ENCODE measurements around the gene MYO3B. TPM values are rescaled to one million over a fixed set of nuclear protein-coding genes. Genes with fewer than 3 reads are reported as not detected.

MYO3B gene
- total RNA-seq, 4 donors from 2014 or later, result 0.48 TPM; not detected in 3

GRCh38 chr2:170218931-170219330, 41.0 kb downstream of the MYO3B start:
- no peak overlapping the region for H3K4me3 ChIP-seq
- no peaks in the 10 kb centered on the region for H3K36me3 ChIP-seq
- TF ChIP-seq POLR2AphosphoS5 (IDR thresholded peaks at IDR 0.05) (no peak), POLR2A (IDR thresholded peaks at IDR 0.05) (no peak), EP300 (IDR thresholded peaks at IDR 0.05; ENCODE audit: low read depth) (no peak), CTCF (IDR thresholded peaks at IDR 0.05) (no peak)
- no peaks in the 10 kb centered on the region for H3K27me3 ChIP-seq
- WGBS, 2 donors (ENCODE audit: low coverage in 1 of 2), result 71% methylated on average over 1 of the region's 1 CpG; no CpG with 5 or more reads in 1 of the 2 donors
- no peak overlapping the region for H3K27ac ChIP-seq
- H3K4me1 ChIP-seq, result no peaks in the 10 kb centered on the region
- no peak for DNase-seq
- intact Hi-C loops (cut with DNase I; ENCODE audit: low total_unique reads), result no loop called here
- no peaks in the 10 kb centered on the region for H3K9me3 ChIP-seq
- in situ Hi-C loops (cut with MboI; ENCODE audit: low pct_ligation_motif_present in 1 of 4, low pct_unique_long_range_greater_than_20kb in 1 of 4, low sequenced_read_pairs in 3 of 4), result no loop called here

GRCh38 chr2:170221317-170222288, 43.7 kb downstream of the MYO3B start:
- no peak for DNase-seq
- no peak overlapping the region for H3K4me3 ChIP-seq
- WGBS, 2 donors (ENCODE audit: low coverage in 1 of 2), result 46 to 51% methylated on average over 6 of the region's 6 CpGs
- H3K36me3 ChIP-seq, result no peaks in the 10 kb centered on the region
- no peak for TF ChIP-seq POLR2A (IDR thresholded peaks at IDR 0.05)
- no peak for TF ChIP-seq EP300 (IDR thresholded peaks at IDR 0.05; ENCODE audit: low read depth)
- TF ChIP-seq POLR2AphosphoS5 (IDR thresholded peaks at IDR 0.05), result no peak
- TF ChIP-seq CTCF (IDR thresholded peaks at IDR 0.05), result no peak
- H3K27me3 ChIP-seq, result no peaks in the 10 kb centered on the region
- no peaks in the 10 kb centered on the region for H3K4me1 ChIP-seq
- H3K27ac ChIP-seq, result no peak overlapping the region
- intact Hi-C loops (cut with DNase I; ENCODE audit: low total_unique reads), result no loop called here
- H3K9me3 ChIP-seq, result no peaks in the 10 kb centered on the region
- in situ Hi-C loops (cut with MboI; ENCODE audit: low pct_ligation_motif_present in 1 of 4, low pct_unique_long_range_greater_than_20kb in 1 of 4, low sequenced_read_pairs in 3 of 4), result no loop called here

GRCh38 chr2:170222298-170222697, 44.4 kb downstream of the MYO3B start:
- Histone ChIP-seq H3K4me3 (no peak overlapping the region), H3K36me3 (no peaks in the 10 kb centered on the region), H3K27me3 (no peaks in the 10 kb centered on the region), H3K27ac (no peak overlapping the region), H3K4me1 (no peaks in the 10 kb centered on the region), H3K9me3 (no peaks in the 10 kb centered on the region)
- no peak for DNase-seq
- intact Hi-C loops (cut with DNase I; ENCODE audit: low total_unique reads), result no loop called here
- 78 to 83% methylated on average over 1 to 5 of the region's 5 CpGs for WGBS, 2 donors (ENCODE audit: low coverage in 1 of 2)
- in situ Hi-C loops (cut with MboI; ENCODE audit: low pct_ligation_motif_present in 1 of 4, low pct_unique_long_range_greater_than_20kb in 1 of 4, low sequenced_read_pairs in 3 of 4), result no loop called here
- TF ChIP-seq POLR2A (IDR thresholded peaks at IDR 0.05) (no peak), POLR2AphosphoS5 (IDR thresholded peaks at IDR 0.05) (no peak), EP300 (IDR thresholded peaks at IDR 0.05; ENCODE audit: low read depth) (no peak), CTCF (IDR thresholded peaks at IDR 0.05) (no peak)

- no peak for DNase-seq
- H3K4me3 ChIP-seq, result no peak overlapping the region
- in situ Hi-C loops (cut with MboI; ENCODE audit: low pct_ligation_motif_present in 1 of 4, low pct_unique_long_range_greater_than_20kb in 1 of 4, low sequenced_read_pairs in 3 of 4), result no loop called here
- no peak overlapping the region for H3K27ac ChIP-seq
- TF ChIP-seq POLR2AphosphoS5 (IDR thresholded peaks at IDR 0.05), result no peak
- TF ChIP-seq EP300 (IDR thresholded peaks at IDR 0.05; ENCODE audit: low read depth), result no peak
- no peak for TF ChIP-seq POLR2A (IDR thresholded peaks at IDR 0.05)
- TF ChIP-seq CTCF (IDR thresholded peaks at IDR 0.05), result no peak
- H3K36me3 ChIP-seq, result no peaks in the 10 kb centered on the region
- no peaks in the 10 kb centered on the region for H3K27me3 ChIP-seq
- WGBS, 2 donors (ENCODE audit: low coverage in 1 of 2), result 56 to 71% methylated on average over 2 of the region's 2 CpGs
- intact Hi-C loops (cut with DNase I; ENCODE audit: low total_unique reads), result no loop called here
- H3K9me3 ChIP-seq, result no peaks in the 10 kb centered on the region
- H3K4me1 ChIP-seq, result no peaks in the 10 kb centered on the region
Measured at GRCh38 chr2:170222842-170223241, 44.9 kb downstream of the MYO3B start.
